WTC11 (cell line): ENCODE measurements around the gene OR52H1.

Experiments
- CBFB ChIP-seq: sonication (generic); formaldehyde crosslinking; IDR thresholded peaks from 2 replicates; pipeline ENCODE4 v1.8.1; 2022; ENCODE audit warnings: mild to moderate bottlenecking, low read depth, missing genetic modification reagents
- CREB1 ChIP-seq: sonication (generic); formaldehyde crosslinking; IDR thresholded peaks from 2 replicates; pipeline ENCODE4 v1.8.0; 2023; ENCODE audit warnings: mild to moderate bottlenecking, missing genetic modification reagents
- CREM ChIP-seq: sonication (generic); formaldehyde crosslinking; IDR thresholded peaks from 2 replicates; pipeline ENCODE4 v1.8.1; 2022; ENCODE audit warnings: mild to moderate bottlenecking, missing genetic modification reagents, moderate library complexity
- MXD4 ChIP-seq: fragments of 250-450 bp; sonication (Bioruptor Pico); IDR thresholded peaks from 2 replicates; pipeline ENCODE4 v1.8.0; 2021; ENCODE audit warnings: mild to moderate bottlenecking, moderate library complexity, borderline replicate concordance
- NR2C2 ChIP-seq: sonication (generic); formaldehyde crosslinking; IDR thresholded peaks from 2 replicates; pipeline ENCODE4 v1.8.0; 2022; ENCODE audit warnings: mild to moderate bottlenecking, missing genetic modification reagents
- SP1 ChIP-seq: sonication (generic); formaldehyde crosslinking; conservative IDR thresholded peaks from 2 replicates; pipeline ENCODE4 v1.8.1; 2022; ENCODE audit warnings: missing genetic modification reagents
- TEAD4 ChIP-seq: sonication (generic); formaldehyde crosslinking; IDR thresholded peaks from 2 replicates; pipeline ENCODE4 v1.8.0; 2022; ENCODE audit warnings: mild to moderate bottlenecking, missing genetic modification reagents
- ZNF396 ChIP-seq: fragments of 250-450 bp; sonication (Bioruptor Pico); IDR thresholded peaks from 2 replicates; pipeline ENCODE4 v1.8.0; 2021; ENCODE audit warnings: mild to moderate bottlenecking, moderate library complexity, borderline replicate concordance
- TF ChIP-seq, protein P1 (sequence below): sonication (generic); formaldehyde crosslinking; IDR thresholded peaks from 2 replicates; pipeline ENCODE4 v1.8.1; 2023; ENCODE audit warnings: mild to moderate bottlenecking, missing genetic modification reagents
- TF ChIP-seq, protein P2 (sequence below): fragments of 200-600 bp; IDR thresholded peaks from 2 replicates; pipeline ENCODE4 v1.8.0; 2022; ENCODE audit warnings: antibody characterized with exemption
- TF ChIP-seq, protein P3 (sequence below): sonication (generic); formaldehyde crosslinking; IDR thresholded peaks from 2 replicates; pipeline ENCODE4 v1.8.0; 2022; ENCODE audit warnings: mild to moderate bottlenecking, missing genetic modification reagents
- TF ChIP-seq, protein P4 (sequence below): sonication (generic); formaldehyde crosslinking; IDR thresholded peaks from 2 replicates; pipeline ENCODE4 v1.8.0; 2022; ENCODE audit warnings: mild to moderate bottlenecking, missing genetic modification reagents
- TF ChIP-seq, protein P5 (sequence below): fragments of 250-450 bp; sonication (Bioruptor Pico); IDR thresholded peaks from 2 replicates; pipeline ENCODE4 v1.8.0; 2021; ENCODE audit warnings: mild to moderate bottlenecking
- TF ChIP-seq, protein P6 (sequence below): sonication (generic); formaldehyde crosslinking; IDR thresholded peaks from 2 replicates; pipeline ENCODE4 v1.8.0; 2023; ENCODE audit warnings: missing genetic modification reagents, mild to moderate bottlenecking, borderline replicate concordance

DNA sequence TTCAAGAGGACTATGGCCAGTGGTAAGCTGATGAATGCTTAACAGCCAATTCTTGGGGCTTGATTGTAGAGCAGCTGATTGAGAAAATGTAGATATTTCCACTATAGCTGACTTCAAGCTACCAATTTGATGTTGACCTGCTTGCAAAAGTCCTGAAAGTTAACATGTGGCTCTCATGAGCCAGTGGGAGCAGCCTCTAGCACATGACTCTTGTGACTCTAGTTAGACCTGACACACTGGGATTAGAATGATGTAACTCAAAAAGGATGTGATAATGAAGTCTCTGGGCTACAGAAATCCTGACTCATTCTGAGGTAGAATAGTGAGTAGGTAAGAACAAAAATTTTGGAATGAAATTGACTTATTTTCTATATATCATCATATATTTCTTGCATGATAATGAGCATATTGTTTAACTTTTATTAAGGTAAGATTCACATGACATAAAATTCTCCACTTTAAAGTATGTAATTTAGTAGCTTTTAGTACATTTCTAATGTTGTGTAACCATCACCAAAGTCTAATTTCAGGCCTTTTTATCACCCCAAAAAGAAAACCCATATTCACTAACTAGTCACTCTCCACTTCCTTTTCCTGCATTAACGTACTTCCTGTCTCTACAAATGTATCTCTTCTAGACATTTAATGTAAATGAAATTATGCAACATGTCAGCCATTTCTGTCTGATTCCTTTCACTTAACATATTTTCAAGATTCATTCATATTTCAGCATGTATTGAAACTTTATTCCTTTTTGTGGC, 16.1 kb upstream of the OR52H1 start:
- TF ChIP-seq, protein P1, sequence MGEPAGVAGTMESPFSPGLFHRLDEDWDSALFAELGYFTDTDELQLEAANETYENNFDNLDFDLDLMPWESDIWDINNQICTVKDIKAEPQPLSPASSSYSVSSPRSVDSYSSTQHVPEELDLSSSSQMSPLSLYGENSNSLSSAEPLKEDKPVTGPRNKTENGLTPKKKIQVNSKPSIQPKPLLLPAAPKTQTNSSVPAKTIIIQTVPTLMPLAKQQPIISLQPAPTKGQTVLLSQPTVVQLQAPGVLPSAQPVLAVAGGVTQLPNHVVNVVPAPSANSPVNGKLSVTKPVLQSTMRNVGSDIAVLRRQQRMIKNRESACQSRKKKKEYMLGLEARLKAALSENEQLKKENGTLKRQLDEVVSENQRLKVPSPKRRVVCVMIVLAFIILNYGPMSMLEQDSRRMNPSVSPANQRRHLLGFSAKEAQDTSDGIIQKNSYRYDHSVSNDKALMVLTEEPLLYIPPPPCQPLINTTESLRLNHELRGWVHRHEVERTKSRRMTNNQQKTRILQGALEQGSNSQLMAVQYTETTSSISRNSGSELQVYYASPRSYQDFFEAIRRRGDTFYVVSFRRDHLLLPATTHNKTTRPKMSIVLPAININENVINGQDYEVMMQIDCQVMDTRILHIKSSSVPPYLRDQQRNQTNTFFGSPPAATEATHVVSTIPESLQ (CRISPR knock-in tag), result no peak
- TF ChIP-seq SP1 (CRISPR knock-in tag), result no peak
- TF ChIP-seq, protein P2, sequence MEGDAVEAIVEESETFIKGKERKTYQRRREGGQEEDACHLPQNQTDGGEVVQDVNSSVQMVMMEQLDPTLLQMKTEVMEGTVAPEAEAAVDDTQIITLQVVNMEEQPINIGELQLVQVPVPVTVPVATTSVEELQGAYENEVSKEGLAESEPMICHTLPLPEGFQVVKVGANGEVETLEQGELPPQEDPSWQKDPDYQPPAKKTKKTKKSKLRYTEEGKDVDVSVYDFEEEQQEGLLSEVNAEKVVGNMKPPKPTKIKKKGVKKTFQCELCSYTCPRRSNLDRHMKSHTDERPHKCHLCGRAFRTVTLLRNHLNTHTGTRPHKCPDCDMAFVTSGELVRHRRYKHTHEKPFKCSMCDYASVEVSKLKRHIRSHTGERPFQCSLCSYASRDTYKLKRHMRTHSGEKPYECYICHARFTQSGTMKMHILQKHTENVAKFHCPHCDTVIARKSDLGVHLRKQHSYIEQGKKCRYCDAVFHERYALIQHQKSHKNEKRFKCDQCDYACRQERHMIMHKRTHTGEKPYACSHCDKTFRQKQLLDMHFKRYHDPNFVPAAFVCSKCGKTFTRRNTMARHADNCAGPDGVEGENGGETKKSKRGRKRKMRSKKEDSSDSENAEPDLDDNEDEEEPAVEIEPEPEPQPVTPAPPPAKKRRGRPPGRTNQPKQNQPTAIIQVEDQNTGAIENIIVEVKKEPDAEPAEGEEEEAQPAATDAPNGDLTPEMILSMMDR, result no peak
- TF ChIP-seq NR2C2 (CRISPR knock-in tag), result no peak
- TF ChIP-seq, protein P3, sequence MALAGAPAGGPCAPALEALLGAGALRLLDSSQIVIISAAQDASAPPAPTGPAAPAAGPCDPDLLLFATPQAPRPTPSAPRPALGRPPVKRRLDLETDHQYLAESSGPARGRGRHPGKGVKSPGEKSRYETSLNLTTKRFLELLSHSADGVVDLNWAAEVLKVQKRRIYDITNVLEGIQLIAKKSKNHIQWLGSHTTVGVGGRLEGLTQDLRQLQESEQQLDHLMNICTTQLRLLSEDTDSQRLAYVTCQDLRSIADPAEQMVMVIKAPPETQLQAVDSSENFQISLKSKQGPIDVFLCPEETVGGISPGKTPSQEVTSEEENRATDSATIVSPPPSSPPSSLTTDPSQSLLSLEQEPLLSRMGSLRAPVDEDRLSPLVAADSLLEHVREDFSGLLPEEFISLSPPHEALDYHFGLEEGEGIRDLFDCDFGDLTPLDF, result no peak
- TF ChIP-seq, protein P4, sequence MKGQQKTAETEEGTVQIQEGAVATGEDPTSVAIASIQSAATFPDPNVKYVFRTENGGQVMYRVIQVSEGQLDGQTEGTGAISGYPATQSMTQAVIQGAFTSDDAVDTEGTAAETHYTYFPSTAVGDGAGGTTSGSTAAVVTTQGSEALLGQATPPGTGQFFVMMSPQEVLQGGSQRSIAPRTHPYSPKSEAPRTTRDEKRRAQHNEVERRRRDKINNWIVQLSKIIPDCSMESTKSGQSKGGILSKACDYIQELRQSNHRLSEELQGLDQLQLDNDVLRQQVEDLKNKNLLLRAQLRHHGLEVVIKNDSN (CRISPR knock-in tag), result no peak
- no peak for TF ChIP-seq TEAD4 (CRISPR knock-in tag)
- TF ChIP-seq, protein P5, sequence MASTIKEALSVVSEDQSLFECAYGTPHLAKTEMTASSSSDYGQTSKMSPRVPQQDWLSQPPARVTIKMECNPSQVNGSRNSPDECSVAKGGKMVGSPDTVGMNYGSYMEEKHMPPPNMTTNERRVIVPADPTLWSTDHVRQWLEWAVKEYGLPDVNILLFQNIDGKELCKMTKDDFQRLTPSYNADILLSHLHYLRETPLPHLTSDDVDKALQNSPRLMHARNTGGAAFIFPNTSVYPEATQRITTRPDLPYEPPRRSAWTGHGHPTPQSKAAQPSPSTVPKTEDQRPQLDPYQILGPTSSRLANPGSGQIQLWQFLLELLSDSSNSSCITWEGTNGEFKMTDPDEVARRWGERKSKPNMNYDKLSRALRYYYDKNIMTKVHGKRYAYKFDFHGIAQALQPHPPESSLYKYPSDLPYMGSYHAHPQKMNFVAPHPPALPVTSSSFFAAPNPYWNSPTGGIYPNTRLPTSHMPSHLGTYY (CRISPR knock-in tag), result no peak
- no peak for TF ChIP-seq CREB1
- TF ChIP-seq, protein P6, sequence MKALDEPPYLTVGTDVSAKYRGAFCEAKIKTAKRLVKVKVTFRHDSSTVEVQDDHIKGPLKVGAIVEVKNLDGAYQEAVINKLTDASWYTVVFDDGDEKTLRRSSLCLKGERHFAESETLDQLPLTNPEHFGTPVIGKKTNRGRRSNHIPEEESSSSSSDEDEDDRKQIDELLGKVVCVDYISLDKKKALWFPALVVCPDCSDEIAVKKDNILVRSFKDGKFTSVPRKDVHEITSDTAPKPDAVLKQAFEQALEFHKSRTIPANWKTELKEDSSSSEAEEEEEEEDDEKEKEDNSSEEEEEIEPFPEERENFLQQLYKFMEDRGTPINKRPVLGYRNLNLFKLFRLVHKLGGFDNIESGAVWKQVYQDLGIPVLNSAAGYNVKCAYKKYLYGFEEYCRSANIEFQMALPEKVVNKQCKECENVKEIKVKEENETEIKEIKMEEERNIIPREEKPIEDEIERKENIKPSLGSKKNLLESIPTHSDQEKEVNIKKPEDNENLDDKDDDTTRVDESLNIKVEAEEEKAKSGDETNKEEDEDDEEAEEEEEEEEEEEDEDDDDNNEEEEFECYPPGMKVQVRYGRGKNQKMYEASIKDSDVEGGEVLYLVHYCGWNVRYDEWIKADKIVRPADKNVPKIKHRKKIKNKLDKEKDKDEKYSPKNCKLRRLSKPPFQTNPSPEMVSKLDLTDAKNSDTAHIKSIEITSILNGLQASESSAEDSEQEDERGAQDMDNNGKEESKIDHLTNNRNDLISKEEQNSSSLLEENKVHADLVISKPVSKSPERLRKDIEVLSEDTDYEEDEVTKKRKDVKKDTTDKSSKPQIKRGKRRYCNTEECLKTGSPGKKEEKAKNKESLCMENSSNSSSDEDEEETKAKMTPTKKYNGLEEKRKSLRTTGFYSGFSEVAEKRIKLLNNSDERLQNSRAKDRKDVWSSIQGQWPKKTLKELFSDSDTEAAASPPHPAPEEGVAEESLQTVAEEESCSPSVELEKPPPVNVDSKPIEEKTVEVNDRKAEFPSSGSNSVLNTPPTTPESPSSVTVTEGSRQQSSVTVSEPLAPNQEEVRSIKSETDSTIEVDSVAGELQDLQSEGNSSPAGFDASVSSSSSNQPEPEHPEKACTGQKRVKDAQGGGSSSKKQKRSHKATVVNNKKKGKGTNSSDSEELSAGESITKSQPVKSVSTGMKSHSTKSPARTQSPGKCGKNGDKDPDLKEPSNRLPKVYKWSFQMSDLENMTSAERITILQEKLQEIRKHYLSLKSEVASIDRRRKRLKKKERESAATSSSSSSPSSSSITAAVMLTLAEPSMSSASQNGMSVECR (CRISPR knock-in tag), result no peak
- TF ChIP-seq MXD4, result no peak
- no peak for TF ChIP-seq CBFB (CRISPR knock-in tag)
- TF ChIP-seq CREM (CRISPR knock-in tag), result no peak
- TF ChIP-seq ZNF396 (CRISPR knock-in tag), result no peak
